ENCODE measurements around the gene NINL. TPM values are rescaled to one million over a fixed set of nuclear protein-coding genes. Genes with fewer than 3 reads are reported as not detected.

NINL gene
- total and polyA plus RNA-seq, 12 donors, result 1.3 to 17.9 (median 3.8) TPM

- Histone ChIP-seq H3K4me1 (no peaks in the 10 kb centered on the region), H3K27me3 (no peaks in the 10 kb centered on the region), H3K27ac (no peak overlapping the region), H3K4me3 (no peak overlapping the region), H3K9me3 (no peaks in the 10 kb centered on the region), H3K36me3 (no peaks in the 10 kb centered on the region)
- intact Hi-C loops (cut with DNase I), result loop anchor here in 1 of 10 donors (10.0 kb wide), 1 partner anchor 73 kb away; no protein-coding TSS in a partner anchor
- no peak for ATAC-seq
- DNase-seq, result no peak
- WGBS, 2 donors, result 82 to 94% methylated on average over 2 of the region's 2 CpGs
- TF ChIP-seq, protein P1, sequence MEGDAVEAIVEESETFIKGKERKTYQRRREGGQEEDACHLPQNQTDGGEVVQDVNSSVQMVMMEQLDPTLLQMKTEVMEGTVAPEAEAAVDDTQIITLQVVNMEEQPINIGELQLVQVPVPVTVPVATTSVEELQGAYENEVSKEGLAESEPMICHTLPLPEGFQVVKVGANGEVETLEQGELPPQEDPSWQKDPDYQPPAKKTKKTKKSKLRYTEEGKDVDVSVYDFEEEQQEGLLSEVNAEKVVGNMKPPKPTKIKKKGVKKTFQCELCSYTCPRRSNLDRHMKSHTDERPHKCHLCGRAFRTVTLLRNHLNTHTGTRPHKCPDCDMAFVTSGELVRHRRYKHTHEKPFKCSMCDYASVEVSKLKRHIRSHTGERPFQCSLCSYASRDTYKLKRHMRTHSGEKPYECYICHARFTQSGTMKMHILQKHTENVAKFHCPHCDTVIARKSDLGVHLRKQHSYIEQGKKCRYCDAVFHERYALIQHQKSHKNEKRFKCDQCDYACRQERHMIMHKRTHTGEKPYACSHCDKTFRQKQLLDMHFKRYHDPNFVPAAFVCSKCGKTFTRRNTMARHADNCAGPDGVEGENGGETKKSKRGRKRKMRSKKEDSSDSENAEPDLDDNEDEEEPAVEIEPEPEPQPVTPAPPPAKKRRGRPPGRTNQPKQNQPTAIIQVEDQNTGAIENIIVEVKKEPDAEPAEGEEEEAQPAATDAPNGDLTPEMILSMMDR (IDR thresholded peaks at IDR 0.05), result no peak
These were observed 13.5 kb downstream of the NINL start for GRCh38 chr20:25571817-25572216.

- no peaks in the 10 kb centered on the region for H3K9me3 ChIP-seq
- TF ChIP-seq, protein P1 (IDR thresholded peaks at IDR 0.05), result no peak
- no peak overlapping the region for H3K4me3 ChIP-seq
- no peaks in the 10 kb centered on the region for H3K27me3 ChIP-seq
- 42 to 51% methylated on average over 2 of the region's 2 CpGs for WGBS, 2 donors
- intact Hi-C loops (cut with DNase I), result loop anchor here in 1 of 10 donors (10.0 kb wide), 1 partner anchor 74 kb away; no protein-coding TSS in a partner anchor
- no peaks in the 10 kb centered on the region for H3K4me1 ChIP-seq
- ATAC-seq (no peak), DNase-seq (no peak)
- no peaks in the 10 kb centered on the region for H3K36me3 ChIP-seq
- no peak overlapping the region for H3K27ac ChIP-seq
These were observed 14.1 kb downstream of the NINL start for GRCh38 chr20:25571240-25571639.

- H3K9me3 ChIP-seq, result no peaks in the 10 kb centered on the region
- TF ChIP-seq, protein P1 (IDR thresholded peaks at IDR 0.05), result no peak
- DNase-seq (no peak), ATAC-seq (no peak)
- H3K36me3 ChIP-seq, result no peaks in the 10 kb centered on the region
- intact Hi-C loops (cut with DNase I), result loop anchor here in 1 of 10 donors (10.0 kb wide), 1 partner anchor 75 kb away; no protein-coding TSS in a partner anchor
- no peaks in the 10 kb centered on the region for H3K27me3 ChIP-seq
- H3K4me3 ChIP-seq, result no peak overlapping the region
- 98 to 100% methylated on average over 7 of the region's 7 CpGs for WGBS, 2 donors
- H3K27ac ChIP-seq, result no peak overlapping the region
- H3K4me1 ChIP-seq, result no peaks in the 10 kb centered on the region
These were observed 15.2 kb downstream of the NINL start for GRCh38 chr20:25570148-25570530.

- no peak overlapping the region for H3K27ac ChIP-seq
- ATAC-seq (no peak), DNase-seq (no peak)
- intact Hi-C loops (cut with DNase I), result no loop called here
- no peaks in the 10 kb centered on the region for H3K27me3 ChIP-seq
- no peaks in the 10 kb centered on the region for H3K4me1 ChIP-seq
- TF ChIP-seq, protein P1 (IDR thresholded peaks at IDR 0.05), result no peak
- 90 to 98% methylated on average over 2 of the region's 2 CpGs for WGBS, 2 donors
- H3K4me3 ChIP-seq, result no peak overlapping the region
- H3K9me3 ChIP-seq, result peaks cover 0 to 11% (median 0%) of the 10 kb centered on the region in 11 donors
- H3K36me3 ChIP-seq, result no peaks in the 10 kb centered on the region
These were observed 18.0 kb downstream of the NINL start for GRCh38 chr20:25567286-25567685.

Measured in heart right ventricle (tissue), 16 donors.